ENCODE results near the gene VSTM4.

Gene VSTM4

GRCh38 chr10:49115015-49115795 is at the start of gene VSTM4:
TSS of gene VSTM4 (minus strand) at chr10:49115522. CDS start at chr10:49115485, 37 bp downstream.
- DNase-seq (peak; percentile 10), ATAC-seq (no peak)

- DNase-seq: peak; percentile 52
- peak; percentile 75 for ATAC-seq
Observed at GRCh38 chr10:49164559-49165188, 49.4 kb upstream of the VSTM4 start.

GRCh38 chr10:49163741-49164140 is 48.4 kb upstream of the VSTM4 start:
- no peak for DNase-seq
- no peak for ATAC-seq

- no peak for ATAC-seq
- no peak for DNase-seq
Observed at GRCh38 chr10:49162761-49163310, 47.5 kb upstream of the VSTM4 start.

- ATAC-seq: no peak
Observed at GRCh38 chr10:49162063-49162462, 46.7 kb upstream of the VSTM4 start.

GRCh38 chr10:49161411-49161997 is 46.2 kb upstream of the VSTM4 start:
- ATAC-seq (no peak), DNase-seq (no peak)

More at GRCh38 chr10:49162063-49162462, 46.7 kb upstream of the VSTM4 start:
- DNase-seq: no peak

- ATAC-seq: no peak
Observed at GRCh38 chr10:49160814-49161213, 45.5 kb upstream of the VSTM4 start.

GRCh38 chr10:49160110-49160509 is 44.8 kb upstream of the VSTM4 start:
- DNase-seq (no peak), ATAC-seq (no peak)

More at GRCh38 chr10:49160814-49161213, 45.5 kb upstream of the VSTM4 start:
- no peak for DNase-seq

- ATAC-seq (no peak), DNase-seq (no peak)
Observed at GRCh38 chr10:49158915-49159314, 43.6 kb upstream of the VSTM4 start.

- ATAC-seq (no peak), DNase-seq (no peak)
Observed at GRCh38 chr10:49158404-49158803, 43.1 kb upstream of the VSTM4 start.

GRCh38 chr10:49157229-49157628 is 41.9 kb upstream of the VSTM4 start:
- ATAC-seq: no peak
- DNase-seq: no peak

- ATAC-seq: no peak
- no peak for DNase-seq
Observed at GRCh38 chr10:49154641-49155040, 39.3 kb upstream of the VSTM4 start.

GRCh38 chr10:49153971-49154370 is 38.6 kb upstream of the VSTM4 start:
- no peak for DNase-seq
- no peak for ATAC-seq

GRCh38 chr10:49153115-49153514 is 37.8 kb upstream of the VSTM4 start:
- DNase-seq (no peak), ATAC-seq (no peak)

- DNase-seq: no peak
- ATAC-seq: no peak
Observed at GRCh38 chr10:49152663-49153062, 37.3 kb upstream of the VSTM4 start.

GRCh38 chr10:49152037-49152436 is 36.7 kb upstream of the VSTM4 start:
- no peak for ATAC-seq
- no peak for DNase-seq

- DNase-seq (no peak), ATAC-seq (no peak)
Observed at GRCh38 chr10:49151481-49151880, 36.2 kb upstream of the VSTM4 start.

GRCh38 chr10:49151025-49151445 is 35.7 kb upstream of the VSTM4 start:
- no peak for DNase-seq
- no peak for ATAC-seq

GRCh38 chr10:49150426-49150825 is 35.1 kb upstream of the VSTM4 start:
- ATAC-seq (no peak), DNase-seq (no peak)

GRCh38 chr10:49149881-49150280 is 34.6 kb upstream of the VSTM4 start:
- ATAC-seq: no peak
- DNase-seq: no peak

GRCh38 chr10:49144058-49144720 is 28.9 kb upstream of the VSTM4 start:
- no peak for DNase-seq

GRCh38 chr10:49143249-49143648 is 27.9 kb upstream of the VSTM4 start:
- ATAC-seq: no peak
- no peak for DNase-seq

More at GRCh38 chr10:49144058-49144720, 28.9 kb upstream of the VSTM4 start:
- no peak for ATAC-seq
